Embryonic facial prominence (tissue), 1 donor: ENCODE data around the gene AKAP12.
"Not testable (repeated sequence)": the region's sequence is repeated elsewhere in the genome, so short reads cannot be mapped to it uniquely, and the experiment has no call there.

Experiments used
- DNase-seq: peaks from one replicate; pipeline ENCODE4 v3.0.0-alpha.2; 2016; ENCODE audit errors: extremely low spot score

Gene AKAP12

DNA sequence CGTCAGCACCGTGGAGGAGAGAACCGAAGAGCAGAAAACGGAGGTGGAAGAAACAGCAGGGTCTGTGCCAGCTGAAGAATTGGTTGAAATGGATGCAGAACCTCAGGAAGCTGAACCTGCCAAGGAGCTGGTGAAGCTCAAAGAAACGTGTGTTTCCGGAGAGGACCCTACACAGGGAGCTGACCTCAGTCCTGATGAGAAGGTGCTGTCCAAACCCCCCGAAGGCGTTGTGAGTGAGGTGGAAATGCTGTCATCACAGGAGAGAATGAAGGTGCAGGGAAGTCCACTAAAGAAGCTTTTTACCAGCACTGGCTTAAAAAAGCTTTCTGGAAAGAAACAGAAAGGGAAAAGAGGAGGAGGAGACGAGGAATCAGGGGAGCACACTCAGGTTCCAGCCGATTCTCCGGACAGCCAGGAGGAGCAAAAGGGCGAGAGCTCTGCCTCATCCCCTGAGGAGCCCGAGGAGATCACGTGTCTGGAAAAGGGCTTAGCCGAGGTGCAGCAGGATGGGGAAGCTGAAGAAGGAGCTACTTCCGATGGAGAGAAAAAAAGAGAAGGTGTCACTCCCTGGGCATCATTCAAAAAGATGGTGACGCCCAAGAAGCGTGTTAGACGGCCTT, 110.0 kb downstream of the AKAP12 start:
- no peak for DNase-seq

- no peak for DNase-seq
Observed at GRCh38 chr6:151350442-151351145, 110.8 kb downstream of the AKAP12 start.

GRCh38 chr6:151351146-151351700, 111.5 kb downstream of the AKAP12 start:
- DNase-seq = no peak

- DNase-seq = no peak
Observed at GRCh38 chr6:151351731-151352130, 112.0 kb downstream of the AKAP12 start.

DNA sequence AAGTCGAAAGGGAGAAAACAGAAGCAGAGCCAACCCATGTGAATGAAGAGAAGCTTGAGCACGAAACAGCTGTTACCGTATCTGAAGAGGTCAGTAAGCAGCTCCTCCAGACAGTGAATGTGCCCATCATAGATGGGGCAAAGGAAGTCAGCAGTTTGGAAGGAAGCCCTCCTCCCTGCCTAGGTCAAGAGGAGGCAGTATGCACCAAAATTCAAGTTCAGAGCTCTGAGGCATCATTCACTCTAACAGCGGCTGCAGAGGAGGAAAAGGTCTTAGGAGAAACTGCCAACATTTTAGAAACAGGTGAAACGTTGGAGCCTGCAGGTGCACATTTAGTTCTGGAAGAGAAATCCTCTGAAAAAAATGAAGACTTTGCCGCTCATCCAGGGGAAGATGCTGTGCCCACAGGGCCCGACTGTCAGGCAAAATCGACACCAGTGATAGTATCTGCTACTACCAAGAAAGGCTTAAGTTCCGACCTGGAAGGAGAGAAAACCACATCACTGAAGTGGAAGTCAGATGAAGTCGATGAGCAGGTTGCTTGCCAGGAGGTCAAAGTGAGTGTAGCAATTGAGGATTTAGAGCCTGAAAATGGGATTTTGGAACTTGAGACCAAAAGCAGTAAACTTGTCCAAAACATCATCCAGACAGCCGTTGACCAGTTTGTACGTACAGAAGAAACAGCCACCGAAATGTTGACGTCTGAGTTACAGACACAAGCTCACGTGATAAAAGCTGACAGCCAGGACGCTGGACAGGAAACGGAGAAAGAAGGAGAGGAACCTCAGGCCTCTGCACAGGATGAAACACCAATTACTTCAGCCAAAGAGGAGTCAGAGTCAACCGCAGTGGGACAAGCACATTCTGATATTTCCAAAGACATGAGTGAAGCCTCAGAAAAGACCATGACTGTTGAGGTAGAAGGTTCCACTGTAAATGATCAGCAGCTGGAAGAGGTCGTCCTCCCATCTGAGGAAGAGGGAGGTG, 112.9 kb downstream of the AKAP12 start:
- no peak for DNase-seq

DNA sequence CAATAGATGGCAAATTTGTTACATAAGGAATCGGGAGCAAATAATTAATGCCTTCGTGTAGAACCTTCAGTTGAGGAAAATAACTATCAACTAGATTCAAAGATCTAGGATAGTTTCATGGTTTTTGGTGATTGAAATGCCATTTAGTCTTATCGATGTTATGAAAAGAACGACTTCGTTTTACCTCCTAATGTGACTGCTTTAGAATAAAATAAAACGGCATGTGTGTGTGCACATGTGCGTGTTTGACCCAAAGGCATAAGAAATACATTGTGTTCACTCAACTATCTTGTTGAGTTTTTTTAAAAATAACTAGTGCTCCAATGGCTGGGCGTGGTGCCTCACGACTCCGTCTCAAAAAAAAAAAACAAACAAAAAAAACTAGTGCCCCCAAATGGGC, 114.0 kb downstream of the AKAP12 start:
- DNase-seq = no peak

DNA sequence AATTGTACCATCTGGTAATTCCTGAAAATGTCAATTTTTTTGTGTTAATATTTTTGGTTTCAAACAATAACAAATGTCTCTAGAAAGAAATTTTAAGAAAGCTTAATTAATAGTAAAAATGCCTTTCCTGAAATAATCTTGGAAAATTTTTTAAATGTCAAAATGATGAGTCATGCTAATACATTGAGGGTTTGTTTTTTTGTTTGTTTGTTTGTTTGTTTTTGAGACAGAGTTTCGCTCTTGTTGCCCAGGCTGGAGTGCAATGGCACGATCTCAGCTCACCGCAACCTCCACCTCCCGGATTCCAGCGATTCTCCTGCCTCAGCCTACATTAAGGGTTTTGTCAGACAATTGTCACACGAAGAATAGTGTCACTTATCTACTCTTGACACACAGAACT, 117.2 kb downstream of the AKAP12 start:
- DNase-seq = not testable (repeated sequence)

DNA sequence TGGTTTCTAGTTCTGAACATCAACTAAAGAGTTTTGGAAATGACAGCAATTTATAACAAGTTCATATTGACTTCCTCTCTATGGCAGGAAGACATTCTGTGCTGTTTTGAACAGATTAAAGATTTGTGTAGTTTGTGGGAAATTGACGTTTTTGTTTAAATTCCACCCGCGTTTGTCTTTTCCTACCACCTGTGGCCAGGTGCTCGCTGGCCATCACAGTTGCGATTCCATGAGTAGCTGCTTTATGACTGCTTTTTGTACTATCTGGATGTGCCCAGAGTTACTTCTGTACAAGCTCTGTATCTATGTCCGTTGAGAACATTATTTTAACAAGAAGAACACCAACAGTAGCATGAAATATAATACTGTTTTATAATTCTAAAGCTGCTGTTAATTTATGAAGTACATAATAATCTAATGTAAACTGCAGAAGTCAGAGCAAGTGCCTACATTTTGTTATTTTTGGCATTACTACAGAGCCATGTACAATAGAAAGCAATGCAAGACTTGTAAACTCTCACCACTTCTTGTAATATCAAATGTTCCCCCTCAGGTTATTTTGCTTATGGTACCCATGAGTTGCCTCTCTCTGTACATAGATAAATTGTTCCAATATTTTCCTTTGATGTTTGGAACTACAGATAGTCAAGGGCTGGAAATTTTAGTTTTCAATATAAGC, 118.1 kb downstream of the AKAP12 start:
- DNase-seq = no peak

- DNase-seq = no peak
Observed at GRCh38 chr6:151358475-151358874, 118.7 kb downstream of the AKAP12 start.

DNA sequence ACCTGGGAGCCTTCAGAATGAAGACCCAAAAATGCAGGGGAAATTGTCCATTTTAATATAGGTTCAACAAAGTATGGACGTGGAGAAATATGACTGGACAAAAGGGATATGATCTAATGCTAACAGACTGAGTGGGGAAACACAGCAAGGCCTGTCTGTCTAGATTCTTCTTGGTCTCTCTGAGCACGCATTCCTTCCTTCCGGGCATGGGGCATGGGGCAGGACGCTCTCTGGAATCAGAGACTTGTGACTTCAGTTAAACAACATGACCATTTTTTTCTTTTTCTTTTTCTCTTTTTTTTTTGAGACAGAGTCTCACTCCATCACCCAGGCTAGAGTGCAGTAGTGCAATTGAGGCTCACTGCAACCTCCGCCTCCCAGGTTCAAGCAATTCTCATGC, 119.7 kb downstream of the AKAP12 start:
- no peak for DNase-seq

- no peak for DNase-seq
Observed at GRCh38 chr6:151365233-151365632, 125.5 kb downstream of the AKAP12 start.

DNA sequence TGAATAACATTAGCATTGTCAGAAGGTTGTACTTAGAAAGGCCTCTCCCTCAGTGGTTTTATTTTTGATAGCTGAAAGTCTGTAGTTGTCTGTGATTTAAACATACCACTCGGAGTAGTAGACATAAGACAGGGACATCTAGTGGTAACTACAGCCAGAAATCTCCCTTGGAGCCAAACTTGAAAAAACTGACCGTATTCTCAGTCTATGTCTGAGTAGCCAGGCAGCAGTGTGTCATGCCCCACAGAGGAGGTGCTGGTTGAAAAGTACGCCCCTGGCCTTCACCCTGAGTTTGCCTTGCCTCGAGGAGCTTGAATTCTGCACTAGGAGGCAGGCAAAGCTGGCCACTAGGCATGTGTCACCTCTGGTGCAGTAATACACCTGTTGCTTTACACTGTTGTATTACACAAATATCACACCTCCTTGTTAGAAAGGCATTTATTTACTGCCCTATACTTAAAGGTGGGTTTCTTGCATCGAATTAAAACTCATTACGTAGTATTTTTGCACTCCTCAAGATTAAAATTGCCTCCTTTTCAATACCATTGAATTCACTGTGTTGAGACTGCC, 130.8 kb downstream of the AKAP12 start:
- DNase-seq = no peak

DNA sequence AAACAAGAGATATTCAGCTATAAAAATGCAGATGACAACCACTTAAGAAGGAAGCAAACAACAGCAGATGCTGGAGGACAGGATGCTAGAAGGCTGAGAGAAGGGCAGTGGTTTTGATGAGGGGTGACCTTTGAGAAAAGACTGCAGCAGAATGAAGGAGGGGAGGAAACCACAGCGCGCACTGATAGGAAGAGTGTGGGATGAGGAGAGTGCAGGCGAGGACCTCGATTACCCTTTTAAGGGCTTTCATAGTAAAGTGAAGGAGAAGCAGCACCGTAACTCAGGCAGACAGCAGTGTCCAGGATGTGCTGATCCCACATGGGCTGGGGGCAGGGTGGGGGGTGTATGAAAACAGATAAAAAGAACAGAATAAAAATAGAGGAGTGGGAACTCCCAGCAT, 132.4 kb downstream of the AKAP12 start:
- no peak for DNase-seq

DNA sequence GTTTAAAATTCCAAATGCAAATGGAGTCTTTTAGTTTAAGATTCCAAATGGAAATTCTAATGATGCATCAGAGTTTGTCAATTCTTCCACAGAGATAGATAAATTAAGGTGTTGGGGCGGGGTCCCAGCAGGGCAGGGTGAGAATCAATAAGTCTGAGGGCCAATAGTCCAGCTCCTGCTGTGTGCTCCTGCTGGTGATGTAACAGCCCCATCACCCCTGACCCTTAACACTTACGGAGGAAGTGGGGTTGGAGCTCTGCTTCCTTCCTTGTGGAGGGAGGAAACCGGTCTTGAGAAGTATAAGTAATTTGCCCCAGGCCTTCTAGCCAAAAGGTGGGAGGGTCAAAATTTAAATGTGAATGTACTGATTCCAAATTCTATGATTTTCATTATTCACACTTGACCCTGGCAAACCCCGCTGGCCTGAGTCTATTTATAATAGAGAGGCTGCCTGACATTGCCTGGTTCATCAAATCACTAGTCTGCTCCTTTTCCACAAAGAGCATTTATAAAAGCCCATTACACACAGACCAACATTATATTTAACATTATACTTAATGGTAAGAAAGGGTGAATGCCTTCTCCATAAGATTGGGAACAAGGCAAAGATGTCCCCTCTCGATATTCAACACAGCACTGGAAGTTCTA, 134.4 kb downstream of the AKAP12 start:
- DNase-seq = no peak

DNA sequence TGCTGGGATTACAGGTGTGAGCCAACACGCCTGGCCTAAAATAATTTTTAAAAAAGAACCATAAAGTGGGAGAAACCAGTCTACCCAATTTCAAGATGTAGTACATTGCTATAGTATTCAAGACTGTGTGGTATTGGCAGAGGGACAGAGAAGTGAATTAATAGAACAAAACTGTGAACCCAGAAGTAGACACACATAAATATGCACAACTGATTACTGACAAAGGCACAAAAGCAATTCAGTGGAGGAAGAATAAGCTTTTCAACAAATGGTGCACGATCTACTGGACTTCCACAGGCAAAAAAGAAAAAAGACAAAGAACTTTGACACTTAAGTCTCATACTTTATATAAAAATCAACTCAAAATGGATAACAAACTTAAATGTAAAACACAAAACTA, 136.1 kb downstream of the AKAP12 start:
- no peak for DNase-seq

- DNase-seq = no peak
Observed at GRCh38 chr6:151376440-151376839, 136.7 kb downstream of the AKAP12 start.

DNA sequence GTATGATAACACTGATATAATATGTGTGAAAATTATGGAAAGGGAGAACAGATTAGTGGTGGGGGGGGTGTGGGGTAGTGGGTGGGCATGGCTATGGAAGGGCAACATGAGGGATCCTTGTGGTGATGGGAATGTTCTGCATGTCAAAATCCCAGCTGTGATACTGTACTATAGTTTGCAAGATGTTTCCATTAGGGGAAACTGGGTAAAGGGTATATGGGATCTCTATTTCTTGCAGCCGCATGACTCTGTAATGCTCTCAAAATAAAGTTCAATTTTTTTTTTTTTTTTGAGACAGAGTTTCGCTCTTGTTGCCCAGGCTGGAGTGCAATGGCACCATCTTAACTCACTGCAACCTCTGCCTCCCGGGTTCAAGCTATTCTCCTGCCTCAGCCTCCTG, 137.3 kb downstream of the AKAP12 start:
- DNase-seq = no peak

DNA sequence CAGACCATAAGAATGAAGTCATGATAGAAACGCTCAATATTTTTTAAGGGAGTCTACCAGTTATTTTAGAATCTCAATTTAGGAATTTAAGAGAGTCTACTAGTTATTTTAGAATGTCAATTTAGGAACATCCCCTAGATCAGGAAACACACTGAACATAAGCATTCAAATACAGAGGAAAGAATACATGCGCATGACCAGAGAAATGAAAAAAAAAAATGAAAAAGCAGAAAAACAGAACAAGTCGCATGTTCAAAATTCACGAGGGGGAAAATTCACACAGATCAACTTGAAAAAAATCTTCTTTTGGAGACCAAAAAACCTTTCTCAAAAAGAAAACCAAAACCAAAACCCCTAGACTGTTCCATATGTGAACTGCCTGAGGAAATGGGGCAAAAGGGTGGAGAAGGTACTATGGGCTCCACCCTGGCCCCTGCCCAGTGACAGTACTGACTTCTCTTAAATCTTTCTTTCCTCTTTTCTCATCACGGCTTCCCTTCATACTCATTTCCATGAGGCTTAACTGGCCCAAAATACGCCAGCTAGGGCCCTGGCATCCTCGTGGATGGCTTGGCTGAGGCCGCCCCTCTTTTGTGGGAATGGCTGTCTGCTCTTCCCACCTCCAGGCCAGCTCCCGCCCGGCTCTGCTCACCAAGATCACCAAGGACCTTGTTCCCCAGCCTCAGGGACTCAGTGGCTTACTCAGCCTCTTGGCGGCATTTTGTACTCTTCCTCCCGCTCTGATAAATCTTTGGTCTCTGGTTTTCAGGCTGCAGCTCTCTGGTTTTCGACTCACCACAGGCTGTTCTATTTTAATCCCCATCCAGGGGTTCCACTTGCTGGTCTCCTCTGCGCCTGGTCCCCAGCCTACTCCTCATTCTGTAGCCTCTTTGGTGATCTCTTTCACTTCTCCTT, 140.4 kb downstream of the AKAP12 start:
- no peak for DNase-seq

DNA sequence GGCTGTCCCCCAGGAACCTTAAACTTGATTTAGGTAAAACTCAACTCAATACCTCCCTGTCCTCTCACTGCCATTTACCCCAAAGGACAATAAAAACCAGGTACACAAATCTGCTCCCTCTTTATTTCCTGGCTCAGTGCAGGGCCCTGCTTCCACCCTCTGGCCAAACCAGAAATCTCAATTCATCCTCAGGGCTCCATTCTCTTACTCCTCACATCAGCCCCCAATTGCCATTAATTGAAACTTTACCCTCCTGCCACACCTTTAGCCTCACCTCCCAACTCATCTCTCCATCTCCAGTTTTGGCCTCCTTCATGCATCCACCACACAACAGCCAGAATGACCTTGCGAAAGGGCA, 141.1 kb downstream of the AKAP12 start:
- no peak for DNase-seq

- DNase-seq = no peak
Observed at GRCh38 chr6:151381722-151382121, 142.0 kb downstream of the AKAP12 start.
